ENCODE measurements around the gene PRKCQ. TPM values are rescaled to one million over a fixed set of nuclear protein-coding genes. Genes with fewer than 3 reads are reported as not detected.

The PRKCQ gene
- total and polyA plus RNA-seq, 3 donors from 2014 or later = 2.5 to 3.0 (median 2.9) TPM

DNA sequence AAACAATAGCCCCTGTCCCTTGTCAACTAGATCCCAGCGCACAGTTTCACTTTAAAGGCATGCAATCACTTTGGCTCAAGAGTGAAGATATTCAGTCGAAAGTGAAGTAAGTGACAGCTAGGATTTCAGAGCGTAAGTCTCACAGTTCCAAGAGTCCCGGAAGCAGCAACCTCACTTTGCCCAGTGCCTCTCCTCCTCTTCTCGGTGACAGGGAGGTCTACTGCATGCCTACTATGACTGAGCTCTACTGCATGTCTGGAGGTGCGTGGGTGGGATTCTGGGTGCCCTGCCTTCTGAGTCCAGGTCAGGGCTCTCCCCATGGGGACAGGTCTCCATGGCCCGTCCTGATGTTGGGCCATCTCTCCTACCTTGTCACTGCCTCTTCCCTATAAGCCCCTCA, 17.0 kb downstream of the PRKCQ start:
- 81 to 87% methylated on average over 7 of the region's 7 CpGs for WGBS, 2 donors
- intact Hi-C loops (cut with DNase I; ENCODE audit: low total_unique reads) = no loop called here

DNA sequence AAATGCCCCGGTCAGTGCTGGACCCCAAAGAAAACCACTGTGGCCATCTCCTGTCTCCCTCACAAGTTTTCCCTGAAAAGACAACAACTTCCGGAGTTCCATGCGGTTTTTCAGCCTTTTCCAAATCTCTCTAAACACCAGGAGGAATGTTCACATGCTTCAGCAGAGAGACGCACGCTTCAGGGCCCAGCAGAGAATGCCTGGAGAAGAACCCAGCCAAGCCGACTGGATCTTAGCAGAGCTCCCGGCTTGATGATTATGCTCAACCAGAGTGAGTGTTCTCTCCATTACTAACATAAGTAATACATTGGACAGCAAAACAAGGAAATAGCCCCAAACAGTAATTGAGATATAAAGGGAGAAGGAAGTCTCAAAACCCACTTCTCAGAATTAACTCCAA, 17.9 kb downstream of the PRKCQ start:
- H3K27me3 ChIP-seq = no peaks in the 10 kb centered on the region
- no peak overlapping the region for H3K4me3 ChIP-seq
- WGBS, 2 donors = 86 to 89% methylated on average over 7 of the region's 7 CpGs
- H3K4me1 ChIP-seq = no peaks in the 10 kb centered on the region
- intact Hi-C loops (cut with DNase I; ENCODE audit: low total_unique reads) = no loop called here
- no peak for TF ChIP-seq POLR2A (IDR thresholded peaks at IDR 0.05)
- TF ChIP-seq, protein P1, sequence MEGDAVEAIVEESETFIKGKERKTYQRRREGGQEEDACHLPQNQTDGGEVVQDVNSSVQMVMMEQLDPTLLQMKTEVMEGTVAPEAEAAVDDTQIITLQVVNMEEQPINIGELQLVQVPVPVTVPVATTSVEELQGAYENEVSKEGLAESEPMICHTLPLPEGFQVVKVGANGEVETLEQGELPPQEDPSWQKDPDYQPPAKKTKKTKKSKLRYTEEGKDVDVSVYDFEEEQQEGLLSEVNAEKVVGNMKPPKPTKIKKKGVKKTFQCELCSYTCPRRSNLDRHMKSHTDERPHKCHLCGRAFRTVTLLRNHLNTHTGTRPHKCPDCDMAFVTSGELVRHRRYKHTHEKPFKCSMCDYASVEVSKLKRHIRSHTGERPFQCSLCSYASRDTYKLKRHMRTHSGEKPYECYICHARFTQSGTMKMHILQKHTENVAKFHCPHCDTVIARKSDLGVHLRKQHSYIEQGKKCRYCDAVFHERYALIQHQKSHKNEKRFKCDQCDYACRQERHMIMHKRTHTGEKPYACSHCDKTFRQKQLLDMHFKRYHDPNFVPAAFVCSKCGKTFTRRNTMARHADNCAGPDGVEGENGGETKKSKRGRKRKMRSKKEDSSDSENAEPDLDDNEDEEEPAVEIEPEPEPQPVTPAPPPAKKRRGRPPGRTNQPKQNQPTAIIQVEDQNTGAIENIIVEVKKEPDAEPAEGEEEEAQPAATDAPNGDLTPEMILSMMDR (IDR thresholded peaks at IDR 0.05) = no peak
- no peak overlapping the region for H3K27ac ChIP-seq
- no peaks in the 10 kb centered on the region for H3K36me3 ChIP-seq (ENCODE audit: low read depth, missing control alignments)
- H3K9me3 ChIP-seq = no peaks in the 10 kb centered on the region
- DNase-seq = no peak

More for the DNA sequence above, 17.0 kb downstream of the PRKCQ start:
- no peak overlapping the region for H3K4me3 ChIP-seq
- no peak for DNase-seq
- H3K27ac ChIP-seq = no peak overlapping the region
- no peaks in the 10 kb centered on the region for H3K4me1 ChIP-seq
- H3K36me3 ChIP-seq (ENCODE audit: low read depth, missing control alignments) = no peaks in the 10 kb centered on the region
- no peaks in the 10 kb centered on the region for H3K9me3 ChIP-seq
- TF ChIP-seq, protein P1 (IDR thresholded peaks at IDR 0.05) = no peak
- TF ChIP-seq POLR2A (IDR thresholded peaks at IDR 0.05) = no peak
- H3K27me3 ChIP-seq = no peaks in the 10 kb centered on the region

DNA sequence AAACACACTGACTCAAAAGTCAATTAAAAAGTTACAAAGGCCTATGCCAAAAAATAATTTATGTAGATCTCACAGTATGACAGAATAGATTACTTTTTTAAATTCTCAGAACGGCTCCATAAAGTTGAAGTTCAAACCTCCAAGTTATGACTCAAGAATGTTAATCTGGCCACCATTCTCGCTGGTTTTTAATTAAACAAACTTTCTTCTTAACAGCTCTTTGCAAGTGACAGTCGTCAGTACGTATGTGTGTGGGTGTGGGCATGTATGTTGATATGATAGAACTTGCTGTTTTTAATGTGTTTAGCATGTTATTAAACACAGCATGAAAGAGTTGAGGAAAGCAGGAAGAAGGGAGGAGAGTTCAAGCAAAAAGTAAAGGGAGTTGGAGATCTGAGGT, 18.5 kb downstream of the PRKCQ start:
- 56 to 62% methylated on average over 4 of the region's 4 CpGs for WGBS, 2 donors
- no peak overlapping the region for H3K27ac ChIP-seq
- H3K4me3 ChIP-seq = no peak overlapping the region
- TF ChIP-seq POLR2A (IDR thresholded peaks at IDR 0.05) = no peak
- TF ChIP-seq, protein P1 (IDR thresholded peaks at IDR 0.05) = no peak
- no peak for DNase-seq
- no peaks in the 10 kb centered on the region for H3K27me3 ChIP-seq
- no peaks in the 10 kb centered on the region for H3K9me3 ChIP-seq
- intact Hi-C loops (cut with DNase I; ENCODE audit: low total_unique reads) = no loop called here
- no peaks in the 10 kb centered on the region for H3K36me3 ChIP-seq (ENCODE audit: low read depth, missing control alignments)
- no peaks in the 10 kb centered on the region for H3K4me1 ChIP-seq

DNA sequence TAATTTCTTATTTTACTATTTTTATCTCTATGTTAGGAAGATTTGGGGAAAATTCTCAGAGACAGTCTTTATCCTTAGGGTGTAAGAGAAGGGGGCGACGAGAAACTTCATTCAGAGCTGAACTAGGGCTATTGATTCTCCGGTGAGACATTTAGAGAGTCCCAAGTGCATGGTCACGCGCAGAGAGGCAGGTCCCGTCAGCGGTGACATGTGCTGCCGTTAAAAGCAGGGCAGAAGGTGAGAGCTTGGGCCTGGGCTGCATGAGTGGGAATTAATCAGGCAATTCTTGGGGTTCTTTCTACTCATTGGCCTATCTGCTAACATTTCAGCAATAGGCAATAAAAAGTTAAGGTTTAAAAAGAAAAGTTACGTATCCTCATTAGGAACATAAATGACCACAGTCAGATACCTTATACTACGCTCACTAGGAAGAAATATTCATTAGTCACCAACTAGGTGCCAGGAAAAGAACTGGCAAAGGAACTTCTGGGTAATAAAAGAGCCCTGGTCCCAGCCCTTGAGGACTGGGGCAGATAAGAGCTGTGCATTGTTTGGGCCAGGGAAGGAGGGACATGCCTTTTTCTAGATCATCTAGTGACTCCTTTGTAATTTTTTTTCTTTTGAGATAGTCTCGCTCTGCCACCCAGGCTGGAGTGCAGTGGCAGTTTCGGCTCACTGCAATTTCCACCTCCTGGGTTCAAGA, 21.2 kb downstream of the PRKCQ start:
- Histone ChIP-seq H3K4me1 (no peaks in the 10 kb centered on the region), H3K27ac (no peak overlapping the region), H3K4me3 (no peak overlapping the region), H3K36me3 (ENCODE audit: low read depth, missing control alignments) (no peaks in the 10 kb centered on the region), H3K9me3 (no peaks in the 10 kb centered on the region), H3K27me3 (no peaks in the 10 kb centered on the region)
- DNase-seq = no peak
- WGBS, 2 donors = 91 to 92% methylated on average over 12 of the region's 12 CpGs
- no peak for TF ChIP-seq POLR2A (IDR thresholded peaks at IDR 0.05)
- TF ChIP-seq, protein P1 (IDR thresholded peaks at IDR 0.05) = no peak
- intact Hi-C loops (cut with DNase I; ENCODE audit: low total_unique reads) = no loop called here

DNA sequence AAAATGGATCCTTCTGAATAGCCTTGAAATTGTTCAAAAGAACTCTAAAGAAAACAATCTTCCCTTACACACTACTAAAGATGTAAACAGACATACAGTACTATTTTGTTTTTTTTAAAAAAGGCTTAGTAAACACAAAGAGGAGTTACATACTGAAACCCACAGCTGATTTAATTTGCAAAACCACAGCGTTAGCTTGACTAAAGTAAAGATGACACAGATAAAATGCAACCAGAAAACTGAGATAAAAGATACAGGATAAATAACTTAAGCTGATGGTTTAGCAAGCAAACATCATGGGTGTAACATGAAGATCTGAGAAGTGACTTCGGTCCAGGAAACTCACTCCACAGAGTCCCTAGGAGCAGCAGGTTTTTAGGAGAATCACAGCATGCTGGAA, 21.8 kb downstream of the PRKCQ start:
- no peaks in the 10 kb centered on the region for H3K27me3 ChIP-seq
- TF ChIP-seq, protein P1 (IDR thresholded peaks at IDR 0.05) = no peak
- TF ChIP-seq POLR2A (IDR thresholded peaks at IDR 0.05) = no peak
- H3K4me1 ChIP-seq = no peaks in the 10 kb centered on the region
- DNase-seq = no peak
- intact Hi-C loops (cut with DNase I; ENCODE audit: low total_unique reads) = no loop called here
- H3K27ac ChIP-seq = no peak overlapping the region
- H3K36me3 ChIP-seq (ENCODE audit: low read depth, missing control alignments) = no peaks in the 10 kb centered on the region
- 69 to 73% methylated on average over 2 of the region's 2 CpGs for WGBS, 2 donors
- H3K9me3 ChIP-seq = no peaks in the 10 kb centered on the region
- no peak overlapping the region for H3K4me3 ChIP-seq

All from testis (tissue), 3 donors.